Small intestine (tissue), 16 donors: ENCODE data around the gene CCNJL. TPM values are rescaled to one million over a fixed set of nuclear protein-coding genes. Genes with fewer than 3 reads are reported as not detected.
A peak's percentile ranks its signal among the peaks of the same experiment; 100 is the strongest.

ENCODE experiments used
- DNase-seq, 2 donors: peaks; one replicate each; pipeline versions ENCODE4 v3.0.0 to v3.0.0-alpha.2; 2013
- FAIRE-seq: peaks from 2 replicates; lab custom pipeline; 2012; peaks lifted over from hg19 to GRCh38; lab: Jason Lieb, UNC
- H3K27ac ChIP-seq, 3 donors: one replicate each; pipeline ENCODE4 v1.5.1; 2013; ENCODE audit warnings: low read length in 2 of 3, mild to moderate bottlenecking in 2 of 3, control low read depth in 1 of 3, inconsistent platforms in 1 of 3, low read depth in 1 of 3, moderate library complexity in 1 of 3
- H3K27me3 ChIP-seq, 3 donors: one replicate each; pipeline ENCODE4 v1.6.1; 2013; ENCODE audit warnings: low read length in 3 of 3, inconsistent platforms in 1 of 3; ENCODE audit not compliant: control insufficient read depth in 3 of 3, insufficient read depth in 3 of 3
- H3K36me3 ChIP-seq, 3 donors: one replicate each; pipeline ENCODE4 v1.6.1; 2013; ENCODE audit warnings: low read length in 3 of 3, inconsistent platforms in 1 of 3, low read depth in 1 of 3, mild to moderate bottlenecking in 1 of 3, moderate library complexity in 1 of 3; ENCODE audit not compliant: control insufficient read depth in 3 of 3, insufficient read depth in 2 of 3
- H3K4me1 ChIP-seq, 3 donors: one replicate each; pipeline ENCODE4 v1.6.1; 2013; ENCODE audit warnings: low read length in 2 of 3, inconsistent platforms in 1 of 3, low read depth in 1 of 3, mild to moderate bottlenecking in 1 of 3, moderate library complexity in 1 of 3; ENCODE audit not compliant: control insufficient read depth in 3 of 3, insufficient read depth in 2 of 3
- H3K4me3 ChIP-seq, 3 donors: one replicate each; pipeline ENCODE4 v1.5.1; 2013; ENCODE audit warnings: low read length in 3 of 3, control low read depth in 1 of 3, inconsistent platforms in 1 of 3, low read depth in 1 of 3, mild to moderate bottlenecking in 1 of 3, moderate library complexity in 1 of 3
- H3K9me3 ChIP-seq, 2 donors: one replicate each; pipeline ENCODE4 v1.6.1; 2013; ENCODE audit warnings: low read depth in 1 of 2, low read length in 1 of 2; ENCODE audit not compliant: control insufficient read depth in 2 of 2, insufficient read depth in 1 of 2
- WGBS, 3 donors: extraction: QIAGEN DNeasy Blood & Tissue Kit; methylation state at CpG; one replicate each; pipeline ENCODE4 v1.1.7; 2013; 5-methylcytosine and 5-hydroxymethylcytosine counted together
- long read RNA-seq, 10 donors: transcript quantifications; one replicate each; lab custom pipeline, GENCODE V29; 2026
- polyA plus RNA-seq, 4 donors: library from polyadenylated mRNA; stranded (reverse) in 3 of 4; unstranded in 1 of 4; fragments of 200-250 nt in 3 of 4; fragments of 120-200 nt in 1 of 4; gene quantifications; one replicate each; pipeline versions ENCODE4 v1.2.1 to v1.2.3, GENCODE V29; 2013
- donor health status: healthy with polysubstance abuse.
- donor health status: control.
- donor health status: control.
- donor health status: Bipolar disorder and iron deficiency.
- donor health status: healthy.

The CCNJL gene, protein sequence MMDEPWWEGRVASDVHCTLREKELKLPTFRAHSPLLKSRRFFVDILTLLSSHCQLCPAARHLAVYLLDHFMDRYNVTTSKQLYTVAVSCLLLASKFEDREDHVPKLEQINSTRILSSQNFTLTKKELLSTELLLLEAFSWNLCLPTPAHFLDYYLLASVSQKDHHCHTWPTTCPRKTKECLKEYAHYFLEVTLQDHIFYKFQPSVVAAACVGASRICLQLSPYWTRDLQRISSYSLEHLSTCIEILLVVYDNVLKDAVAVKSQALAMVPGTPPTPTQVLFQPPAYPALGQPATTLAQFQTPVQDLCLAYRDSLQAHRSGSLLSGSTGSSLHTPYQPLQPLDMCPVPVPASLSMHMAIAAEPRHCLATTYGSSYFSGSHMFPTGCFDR
- polyA plus RNA-seq, result 10 to 100 TPM in 1 of 4 donors, 1 to 10 TPM in 1, under 1 TPM in 2; 0.22 to 19.6 (median 1.5) TPM
- long read RNA-seq, donor 1, transcript CCNJL-201 (6 exons, 3,171 nt), result major isoform, 5 of 5 reads
- long read RNA-seq, donor 1, partial matches to known transcripts, result 0 of 5 reads
- long read RNA-seq, donor 1, other reads (novel, unspliced or antisense), result 0 of 5 reads
- long read RNA-seq, donor 2, result 0 reads
- long read RNA-seq, donor 3, partial matches to known transcripts, result 0 of 1 reads
- long read RNA-seq, donor 3, other reads (novel, unspliced or antisense), result 0 of 1 reads
- long read RNA-seq, donor 4, result 0 reads
- long read RNA-seq, donor 5, result 0 reads
- long read RNA-seq, donor 6, result 0 reads
- long read RNA-seq, donor 7, result 0 reads
- long read RNA-seq, donor 8, result 0 reads
- long read RNA-seq, donor 9, partial matches to known transcripts, result 0 of 1 reads
- long read RNA-seq, donor 9, other reads (novel, unspliced or antisense), result 0 of 1 reads
- long read RNA-seq, donor 10, partial matches to known transcripts, result 0 of 4 reads
- long read RNA-seq, donor 10, other reads (novel, unspliced or antisense), result 0 of 4 reads

DNA sequence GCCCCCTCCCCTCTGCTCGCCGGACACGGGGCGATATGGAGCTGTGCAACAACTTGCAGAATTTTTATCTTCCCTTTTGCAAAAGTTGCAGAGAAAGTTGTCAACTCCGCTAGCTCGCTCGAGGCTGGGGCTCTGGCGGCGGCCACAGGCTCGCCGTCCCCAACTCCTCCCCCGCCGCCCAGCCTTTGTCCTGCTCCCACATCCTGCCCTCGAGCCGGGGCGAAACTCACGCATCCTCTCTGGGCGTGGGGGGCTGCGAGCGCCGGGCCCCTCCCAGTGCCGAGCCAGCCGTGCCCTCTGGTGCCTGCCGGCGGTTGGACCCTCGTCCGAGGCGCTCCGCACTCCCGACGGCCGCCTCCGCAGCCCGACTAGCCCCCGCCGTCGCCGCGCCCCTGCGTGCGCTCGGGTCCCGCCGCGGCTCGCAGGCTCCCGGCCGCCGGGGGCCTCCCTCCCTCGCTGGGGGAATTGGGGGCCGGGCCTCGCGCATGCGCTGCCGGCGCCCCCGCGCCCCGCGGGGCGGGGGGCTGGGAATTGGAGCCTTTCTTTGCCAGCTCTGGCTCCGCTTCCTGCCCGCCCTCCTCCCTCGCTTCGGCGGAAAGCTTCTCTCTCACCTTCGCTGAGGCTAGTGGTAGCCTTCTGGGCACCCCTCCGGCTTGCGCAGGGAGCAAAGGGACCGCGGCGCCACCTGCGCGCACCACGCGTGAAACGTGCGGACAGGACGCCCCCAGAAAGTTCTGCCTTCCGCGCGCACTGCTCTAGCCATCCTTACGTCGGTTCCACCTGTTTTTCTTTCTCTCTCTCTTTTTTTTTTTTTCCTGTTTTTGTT lies at the start of gene CCNJL:
Gene CCNJL, minus strand, starts transcription at position 431 of the 826 bp plus-strand sequence. CDS start 641 bp downstream, outside the sequence.
- Histone ChIP-seq H3K4me3 (peak within 1 kb of the TSS; percentile 50 to 77 (median 63)), H3K9me3 (no peaks in the 10 kb centered on the region), H3K36me3 (peaks cover 0 to 11% (median 0%) of the 10 kb centered on the region in 3 donors), H3K4me1 (peaks cover 0 to 13% (median 7%) of the 10 kb centered on the region in 3 donors), H3K27me3 (peaks cover 0 to 5% (median 3%) of the 10 kb centered on the region in 3 donors), H3K27ac (peak within 1 kb of the TSS in 2 of 3 donors; percentile 60 to 63)
- 0 to 2% (median 1%) methylated on average over 69 to 84 of the region's 84 CpGs for WGBS, 3 donors
- FAIRE-seq, result no peak
- peak; percentile 35 to 85 for DNase-seq

DNA sequence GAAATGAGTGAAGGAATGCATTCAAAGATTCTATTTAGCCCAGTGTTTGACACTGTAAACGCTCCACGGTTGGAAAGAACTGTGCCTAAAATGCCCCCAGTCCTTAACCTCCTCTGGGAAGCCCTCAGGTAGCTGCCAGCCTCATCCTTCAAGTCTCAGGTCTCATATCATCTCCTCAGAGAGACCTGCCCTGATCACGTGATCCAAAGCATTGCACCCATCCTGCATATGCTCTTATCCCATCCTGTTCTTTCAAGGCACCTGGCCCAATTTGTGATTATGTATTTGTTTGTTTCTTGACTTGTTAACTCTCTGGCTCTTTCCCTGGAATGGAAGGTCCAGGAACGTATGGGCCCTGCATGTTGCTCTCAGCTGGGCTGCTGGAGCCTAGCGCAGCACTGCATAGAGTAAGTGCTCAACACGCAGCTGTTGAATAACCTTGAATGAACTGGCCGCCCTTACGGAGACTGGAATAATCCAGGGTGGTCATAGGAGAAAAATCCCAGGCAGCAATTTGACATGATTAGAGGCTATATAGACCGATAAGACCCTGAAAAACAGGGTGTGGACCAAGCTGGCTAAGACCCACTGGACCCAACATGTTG lies 49.4 kb upstream of the CCNJL start:
- no peak for FAIRE-seq
- DNase-seq, result no peak
- 78 to 90% (median 85%) methylated on average over 9 of the region's 9 CpGs for WGBS, 3 donors
- Histone ChIP-seq H3K36me3 (no peaks in the 10 kb centered on the region), H3K9me3 (no peaks in the 10 kb centered on the region), H3K4me1 (peaks cover 2 to 28% (median 5%) of the 10 kb centered on the region in 3 donors), H3K27me3 (peaks cover 0 to 2% (median 0%) of the 10 kb centered on the region in 3 donors), H3K27ac (peak overlapping the region in 1 of 3 donors; percentile 14), H3K4me3 (no peak overlapping the region)

DNA sequence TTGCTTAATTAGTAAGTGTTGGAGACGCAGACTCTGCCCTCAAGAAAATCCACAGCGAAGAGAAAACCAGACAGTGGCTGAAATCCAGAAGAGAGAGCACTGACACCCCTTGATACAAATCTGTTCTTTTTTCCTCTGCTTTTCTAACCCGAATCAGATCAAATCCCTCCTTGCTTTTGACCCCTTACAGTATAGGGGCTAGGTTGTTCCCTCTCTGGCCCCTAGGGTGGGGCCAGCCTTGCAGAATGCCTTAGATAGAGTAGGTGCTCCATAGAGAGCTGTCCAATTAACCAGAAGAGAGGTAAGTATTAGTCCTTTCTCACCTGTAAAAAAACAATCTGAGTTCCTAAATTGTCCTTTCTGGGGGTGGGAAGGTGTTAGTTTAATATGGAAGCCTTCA lies 47.9 kb upstream of the CCNJL start:
- Histone ChIP-seq H3K27ac (peak overlapping the region in 2 of 3 donors; percentile 13 to 40), H3K4me3 (no peak overlapping the region), H3K36me3 (no peaks in the 10 kb centered on the region), H3K9me3 (no peaks in the 10 kb centered on the region), H3K4me1 (peaks cover 2 to 32% (median 7%) of the 10 kb centered on the region in 3 donors), H3K27me3 (no peaks in the 10 kb centered on the region)
- FAIRE-seq (no peak), DNase-seq (no peak)
- WGBS, 3 donors, result 40 to 59% (median 46%) methylated on average over 3 of the region's 3 CpGs

DNA sequence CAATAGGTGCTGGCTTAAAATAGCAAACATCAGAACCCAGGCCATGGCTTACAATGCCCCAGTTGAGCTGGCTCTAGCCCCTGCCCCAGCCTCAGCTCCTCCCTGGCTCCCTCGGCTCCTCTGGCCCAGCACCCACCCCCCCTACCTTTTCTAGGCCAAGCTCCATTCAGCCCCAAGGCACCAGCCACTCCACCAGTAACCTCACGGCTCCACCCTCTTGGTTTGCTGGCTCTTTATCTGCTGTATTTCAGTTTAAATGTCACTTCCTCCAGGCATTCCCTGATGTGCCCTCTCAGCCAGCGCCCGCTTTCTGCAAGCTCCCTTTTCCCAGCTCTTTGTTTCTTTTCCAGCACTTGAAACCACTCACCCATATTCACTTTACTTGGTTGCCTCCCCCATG lies 47.5 kb upstream of the CCNJL start:
- Histone ChIP-seq H3K9me3 (no peaks in the 10 kb centered on the region), H3K4me3 (no peak overlapping the region), H3K36me3 (peaks cover 0 to 2% (median 0%) of the 10 kb centered on the region in 3 donors), H3K4me1 (peaks cover 2 to 32% (median 7%) of the 10 kb centered on the region in 3 donors), H3K27me3 (no peaks in the 10 kb centered on the region), H3K27ac (peak overlapping the region in 2 of 3 donors; percentile 13 to 40)
- WGBS, 3 donors, result 30 to 47% (median 42%) methylated on average over 4 of the region's 4 CpGs
- DNase-seq (peak; percentile 39 to 43), FAIRE-seq (no peak)

DNA sequence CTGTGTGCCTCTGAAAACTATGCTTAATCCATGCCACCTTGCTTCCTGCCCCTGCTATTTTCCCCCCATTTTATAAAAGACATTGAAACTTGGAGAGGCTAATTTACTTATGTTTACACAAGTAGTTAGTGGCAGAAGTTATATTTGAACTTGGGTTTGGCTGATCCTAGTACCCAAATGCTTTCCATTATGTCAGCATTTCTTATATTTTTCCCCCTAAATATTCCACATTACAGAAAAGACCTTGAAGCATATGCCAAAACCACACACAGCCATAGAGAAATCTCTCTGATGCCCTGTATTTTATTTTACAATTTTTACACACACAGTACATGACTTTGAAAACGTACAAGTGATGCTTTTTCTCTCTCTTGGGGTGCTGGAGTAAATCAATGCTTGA lies 46.9 kb upstream of the CCNJL start:
- no peaks in the 10 kb centered on the region for H3K9me3 ChIP-seq
- DNase-seq, result no peak
- FAIRE-seq, result no peak
- no peak overlapping the region for H3K4me3 ChIP-seq
- H3K27ac ChIP-seq, result peak overlapping the region in 1 of 3 donors; percentile 13
- H3K4me1 ChIP-seq, result peaks cover 2 to 32% (median 7%) of the 10 kb centered on the region in 3 donors
- no peaks in the 10 kb centered on the region for H3K27me3 ChIP-seq
- peaks cover 0 to 4% (median 0%) of the 10 kb centered on the region in 3 donors for H3K36me3 ChIP-seq
- WGBS, 3 donors, result 0 to 34% (median 0%) methylated on average over 1 of the region's 1 CpG

DNA sequence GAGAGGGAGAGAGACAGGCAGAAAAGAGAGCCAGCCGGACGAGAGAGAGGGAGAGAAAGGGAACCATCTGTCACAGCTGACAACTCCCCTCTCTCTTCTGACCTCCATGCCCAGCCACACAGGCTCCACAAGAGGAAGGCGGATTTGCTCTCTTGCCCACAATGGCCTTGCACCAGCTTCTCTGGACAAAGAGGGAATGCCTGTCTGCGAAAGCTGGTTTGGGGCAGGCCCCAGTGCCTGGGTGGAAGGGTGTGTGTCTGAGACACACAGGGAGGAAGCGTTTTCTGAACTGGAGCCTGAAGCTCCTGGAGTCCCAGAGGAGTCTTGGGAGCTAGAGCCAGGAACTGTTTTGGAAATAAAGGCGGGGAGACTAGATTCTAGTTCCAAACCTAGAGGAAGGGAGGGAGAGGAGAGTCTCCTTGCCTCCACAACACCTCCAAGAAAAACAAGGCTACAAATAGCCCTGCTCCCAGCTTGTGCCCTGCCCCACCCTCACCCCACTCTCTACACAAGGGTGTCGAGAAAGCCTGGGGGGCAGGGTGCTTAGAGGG lies 45.6 kb upstream of the CCNJL start:
- Histone ChIP-seq H3K9me3 (no peaks in the 10 kb centered on the region), H3K27me3 (no peaks in the 10 kb centered on the region), H3K4me3 (no peak overlapping the region), H3K36me3 (peaks cover 0 to 7% (median 0%) of the 10 kb centered on the region in 3 donors), H3K27ac (peak overlapping the region in 1 of 3 donors; percentile 32), H3K4me1 (peaks cover 2 to 25% (median 7%) of the 10 kb centered on the region in 3 donors)
- no peak for DNase-seq
- 51 to 84% (median 79%) methylated on average over 6 to 7 of the region's 7 CpGs for WGBS, 3 donors
- FAIRE-seq, result no peak

- no peak for DNase-seq
- H3K27me3 ChIP-seq, result no peaks in the 10 kb centered on the region
- H3K27ac ChIP-seq, result peak overlapping the region in 1 of 3 donors; percentile 34
- peaks cover 0 to 7% (median 0%) of the 10 kb centered on the region in 3 donors for H3K36me3 ChIP-seq
- WGBS, 3 donors, result 66 to 88% (median 78%) methylated on average over 7 of the region's 7 CpGs
- no peak overlapping the region for H3K4me3 ChIP-seq
- no peaks in the 10 kb centered on the region for H3K9me3 ChIP-seq
- no peak for FAIRE-seq
- peaks cover 2 to 24% (median 7%) of the 10 kb centered on the region in 3 donors for H3K4me1 ChIP-seq
Observed at GRCh38 chr5:160357394-160357793, 45.0 kb upstream of the CCNJL start.
